GM23338 (cell line): ENCODE results near the gene NGB. TPM values are rescaled to one million over a fixed set of nuclear protein-coding genes. Genes with fewer than 3 reads are reported as not detected.

Experiments
- ATAC-seq: fragments of 200-7000 bp; cut with Tn5 transposase; 3 replicates; pipeline ENCODE4 v1.9.1; 2020
- DNase-seq: peaks from one replicate; pipeline ENCODE4 v3.0.0-alpha.2; 2015; ENCODE audit warnings: low spot score
- H2AFZ ChIP-seq: fragments of 200-600 bp; sonication (generic); 2 replicates; pipeline ENCODE4 v1.8.0; 2016; ENCODE audit warnings: antibody characterized with exemption, mild to moderate bottlenecking, moderate library complexity
- H3F3A ChIP-seq: fragments of 200-600 bp; sonication (generic); replicated peaks from 2 replicates; pipeline ENCODE4 v1.8.0; 2017; ENCODE audit warnings: antibody characterized with exemption, mixed run types, low read depth
- H3K27ac ChIP-seq: fragments of 200-600 bp; sonication (generic); 2 replicates; pipeline ENCODE4 v1.6.1; 2016; ENCODE audit warnings: low read depth
- H3K27me3 ChIP-seq: fragments of 200-600 bp; sonication (generic); 2 replicates; pipeline ENCODE4 v1.8.0; 2016; ENCODE audit warnings: mild to moderate bottlenecking, mixed run types, moderate library complexity; ENCODE audit not compliant: insufficient read depth
- H3K36me3 ChIP-seq: fragments of 200-600 bp; sonication (generic); 2 replicates; pipeline ENCODE4 v1.8.0; 2016; ENCODE audit warnings: mild to moderate bottlenecking; ENCODE audit not compliant: insufficient read depth
- H3K4me1 ChIP-seq: fragments of 200-600 bp; sonication (generic); 2 replicates; pipeline ENCODE4 v1.8.0; 2016; ENCODE audit warnings: mild to moderate bottlenecking, moderate library complexity; ENCODE audit not compliant: insufficient read depth
- H3K4me2 ChIP-seq: fragments of 200-600 bp; sonication (generic); 2 replicates; pipeline ENCODE4 v1.7.1; 2017; ENCODE audit warnings: mixed run types
- H3K4me3 ChIP-seq: fragments of 200-600 bp; sonication (generic); 2 replicates; pipeline ENCODE4 v1.6.1; 2016; ENCODE audit warnings: mixed run types
- H3K79me2 ChIP-seq: fragments of 200-600 bp; sonication (generic); replicated peaks from 2 replicates; pipeline ENCODE4 v1.8.0; 2017; ENCODE audit warnings: mild to moderate bottlenecking; ENCODE audit not compliant: insufficient read depth
- H3K9me2 ChIP-seq: fragments of 200-600 bp; sonication (generic); 2 replicates; pipeline ENCODE4 v1.8.0; 2017; ENCODE audit not compliant: insufficient read depth
- H4K20me1 ChIP-seq: fragments of 200-600 bp; sonication (generic); replicated peaks from 2 replicates; pipeline ENCODE4 v1.8.0; 2017; ENCODE audit warnings: mild to moderate bottlenecking; ENCODE audit not compliant: insufficient read depth
- H3K27ac Mint-ChIP-seq: 2 replicates; pipeline ENCODE4 v1.8.0; 2020; ENCODE audit warnings: inconsistent platforms, mild to moderate bottlenecking, moderate library complexity, mixed read lengths
- H3K27me3 Mint-ChIP-seq: 3 replicates; pipeline ENCODE4 v1.8.0; 2022; ENCODE audit warnings: low read depth, mild to moderate bottlenecking, moderate library complexity, mixed read lengths, inconsistent platforms; ENCODE audit not compliant: insufficient read depth, poor library complexity
- H3K36me3 Mint-ChIP-seq: 3 replicates; pipeline ENCODE4 v1.8.0; 2021; ENCODE audit warnings: low read depth, mild to moderate bottlenecking, inconsistent platforms, moderate library complexity, mixed read lengths
- H3K4me1 Mint-ChIP-seq: 3 replicates; pipeline ENCODE4 v1.8.0; 2020; ENCODE audit warnings: mild to moderate bottlenecking, inconsistent platforms, mixed read lengths
- H3K4me3 Mint-ChIP-seq: 3 replicates; pipeline ENCODE4 v1.8.0; 2021; ENCODE audit warnings: moderate library complexity, mild to moderate bottlenecking, inconsistent platforms, mixed read lengths
- H3K9me3 Mint-ChIP-seq: 3 replicates; pipeline ENCODE4 v1.8.0; 2020; ENCODE audit warnings: moderate library complexity, mild to moderate bottlenecking, inconsistent platforms, mixed read lengths
- EZH2 ChIP-seq: fragments of 200-600 bp; sonication (generic); IDR thresholded peaks from one replicate; pipeline ENCODE4 v1.8.0; 2017; ENCODE audit warnings: antibody characterized with exemption, mild to moderate bottlenecking, low read depth; ENCODE audit not compliant: unreplicated experiment
- POLR2AphosphoS5 ChIP-seq: IDR thresholded peaks from 2 replicates; pipeline ENCODE4 v1.6.1; 2016; ENCODE audit warnings: antibody characterized with exemption, low read depth
- ZNF331 ChIP-seq: fragments of 250-450 bp; sonication (Bioruptor Pico); IDR thresholded peaks from 2 replicates; pipeline ENCODE4 v1.5.0; 2020; ENCODE audit warnings: low read depth, mild to moderate bottlenecking, moderate library complexity
- ZNF462 ChIP-seq: fragments of 250-450 bp; sonication (Bioruptor Pico); IDR thresholded peaks from 2 replicates; pipeline ENCODE4 v1.5.0; 2020; ENCODE audit warnings: mild to moderate bottlenecking, moderate library complexity
- polyA plus RNA-seq: library from polyadenylated mRNA; unstranded; fragments of >200 nt; fragmentation: Nextera tagmentation; extraction: Ambion mirVana; gene quantifications from 2 replicates; pipeline ENCODE4 v1.2.1, GENCODE V29; 2016
- total RNA-seq: library from RNA; depleted of rRNA; stranded (reverse); fragments of >200 nt; shearing (Covaris generic); gene quantifications from 2 replicates; pipeline ENCODE4 v1.2.3, GENCODE V29; 2014
- TF ChIP-seq, protein P1 (sequence below): IDR thresholded peaks from 2 replicates; pipeline ENCODE4 v1.6.1; 2016; ENCODE audit warnings: antibody characterized with exemption

NGB gene
- total and polyA plus RNA-seq, 2 experiments from 2014 or later: 0.21 to 1.0 TPM

GRCh38 chr14:77302926-77303325 is 31.9 kb upstream of the NGB start:
- H3K36me3 ChIP-seq: no peaks in the 10 kb centered on the region; the same call in 1 of the 2 replicates
- Mint-ChIP-seq H3K27me3 (peaks cover 2% of the 10 kb centered on the region), H3K4me1 (peaks cover 6% of the 10 kb centered on the region; the same call in 2 of the 3 replicates), H3K4me3 (no peak overlapping the region), H3K9me3 (no peaks in the 10 kb centered on the region), H3K36me3 (peaks cover 5% of the 10 kb centered on the region), H3K27ac (no peak overlapping the region)
- no peak overlapping the region for H3K4me3 ChIP-seq
- H3K4me2 ChIP-seq: no peak overlapping the region
- H3K27ac ChIP-seq: no peak overlapping the region
- no peak for TF ChIP-seq EZH2
- no peak for TF ChIP-seq POLR2AphosphoS5
- no peak for TF ChIP-seq ZNF331 (CRISPR knock-in tag)
- TF ChIP-seq ZNF462: no peak
- TF ChIP-seq, protein P1, sequence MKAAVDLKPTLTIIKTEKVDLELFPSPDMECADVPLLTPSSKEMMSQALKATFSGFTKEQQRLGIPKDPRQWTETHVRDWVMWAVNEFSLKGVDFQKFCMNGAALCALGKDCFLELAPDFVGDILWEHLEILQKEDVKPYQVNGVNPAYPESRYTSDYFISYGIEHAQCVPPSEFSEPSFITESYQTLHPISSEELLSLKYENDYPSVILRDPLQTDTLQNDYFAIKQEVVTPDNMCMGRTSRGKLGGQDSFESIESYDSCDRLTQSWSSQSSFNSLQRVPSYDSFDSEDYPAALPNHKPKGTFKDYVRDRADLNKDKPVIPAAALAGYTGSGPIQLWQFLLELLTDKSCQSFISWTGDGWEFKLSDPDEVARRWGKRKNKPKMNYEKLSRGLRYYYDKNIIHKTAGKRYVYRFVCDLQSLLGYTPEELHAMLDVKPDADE: no peak
- H3F3A ChIP-seq: no peaks in the 10 kb centered on the region; the same call in 1 of the 2 replicates
- H4K20me1 ChIP-seq: no peaks in the 10 kb centered on the region; the same call in 1 of the 2 replicates
- no peaks in the 10 kb centered on the region for H3K79me2 ChIP-seq
- H2AFZ ChIP-seq: no peak overlapping the region
- H3K4me1 ChIP-seq: no peaks in the 10 kb centered on the region
- H3K9me2 ChIP-seq: no peaks in the 10 kb centered on the region
- no peaks in the 10 kb centered on the region for H3K27me3 ChIP-seq
- DNase-seq: no peak
- ATAC-seq: no peak
